HT-29 (cell line): ENCODE results near the gene CCDC124. TPM values are rescaled to one million over a fixed set of nuclear protein-coding genes. Genes with fewer than 3 reads are reported as not detected.

Source experiments
- DNase-seq: peaks from one replicate; pipeline ENCODE4 v3.0.0-alpha.2; 2015; ENCODE audit warnings: low spot score
- total RNA-seq: library from RNA; depleted of rRNA; stranded (reverse); fragments of >200 nt; shearing (Covaris generic); gene quantifications from 2 replicates; pipeline ENCODE4 v1.2.3, GENCODE V29; 2014

The CCDC124 gene
- total RNA-seq, 1 experiment from 2014 or later = 77.2 TPM

GRCh38 chr19:17933414-17934129 lies 757 bp downstream of the CCDC124 start:
- DNase-seq = peak; percentile 21

GRCh38 chr19:17936379-17936778 lies 3.6 kb downstream of the CCDC124 start:
- DNase-seq = no peak

- no peak for DNase-seq
Observed at GRCh38 chr19:17937371-17937900, 4.6 kb downstream of the CCDC124 start.

DNA sequence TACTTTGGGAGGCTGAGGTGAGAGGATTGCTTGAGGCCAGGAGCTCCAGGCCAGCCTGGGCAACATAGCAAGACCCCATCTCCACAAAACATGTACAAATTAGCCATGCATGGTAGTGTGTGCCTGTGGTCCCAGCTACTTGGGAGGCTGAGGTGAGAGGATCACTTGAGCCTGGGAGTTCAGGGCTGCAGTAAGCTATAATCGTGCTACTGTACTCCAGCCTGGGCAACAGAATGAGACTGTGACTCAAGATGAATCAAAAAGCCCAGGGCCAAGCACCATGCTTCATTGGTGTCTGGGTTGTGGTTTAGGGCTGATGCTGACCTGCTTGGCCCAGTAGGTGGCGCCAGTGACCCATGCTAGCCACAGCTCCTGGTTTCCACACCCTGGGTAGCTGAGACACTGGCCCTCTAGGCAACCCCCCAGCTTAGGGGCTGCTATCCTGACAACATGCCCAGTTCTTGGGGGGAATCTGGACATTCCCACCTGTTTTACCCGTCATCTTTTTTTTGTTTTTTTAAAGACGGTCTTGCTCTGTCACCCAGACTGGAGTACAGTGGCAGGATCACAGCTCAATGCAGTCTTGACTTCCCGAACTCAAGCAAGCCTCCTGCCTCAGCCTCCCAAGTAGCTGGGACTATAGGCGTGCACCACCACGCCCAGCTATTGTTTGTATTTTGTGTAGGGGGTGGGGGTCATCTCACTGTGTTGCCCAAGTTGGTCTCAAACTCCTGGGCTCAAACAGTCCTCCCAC lies 5.5 kb downstream of the CCDC124 start:
- DNase-seq = peak; percentile 62

DNA sequence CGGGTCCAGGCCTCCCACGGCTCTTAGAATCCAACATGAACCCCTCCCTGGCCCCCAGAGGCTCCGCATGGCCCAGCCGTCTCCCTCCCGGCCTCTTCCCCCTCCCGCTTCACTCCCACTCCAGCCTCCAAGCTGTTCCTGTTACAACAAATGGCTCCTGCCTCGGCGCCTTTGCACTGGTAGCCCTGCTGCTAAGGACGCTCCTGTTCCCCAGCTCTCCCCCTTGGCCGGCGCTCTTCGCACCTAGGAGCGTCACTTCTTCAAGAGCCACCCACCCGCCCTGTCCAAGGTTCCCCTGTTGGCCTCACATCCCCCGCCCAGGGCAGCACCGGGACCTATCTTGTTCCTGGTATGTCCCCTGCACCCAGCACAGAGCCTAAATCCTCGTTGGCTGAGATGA lies 9.4 kb downstream of the CCDC124 start:
- DNase-seq = no peak

- DNase-seq = no peak
Observed at GRCh38 chr19:17942582-17943273, 9.9 kb downstream of the CCDC124 start.

DNA sequence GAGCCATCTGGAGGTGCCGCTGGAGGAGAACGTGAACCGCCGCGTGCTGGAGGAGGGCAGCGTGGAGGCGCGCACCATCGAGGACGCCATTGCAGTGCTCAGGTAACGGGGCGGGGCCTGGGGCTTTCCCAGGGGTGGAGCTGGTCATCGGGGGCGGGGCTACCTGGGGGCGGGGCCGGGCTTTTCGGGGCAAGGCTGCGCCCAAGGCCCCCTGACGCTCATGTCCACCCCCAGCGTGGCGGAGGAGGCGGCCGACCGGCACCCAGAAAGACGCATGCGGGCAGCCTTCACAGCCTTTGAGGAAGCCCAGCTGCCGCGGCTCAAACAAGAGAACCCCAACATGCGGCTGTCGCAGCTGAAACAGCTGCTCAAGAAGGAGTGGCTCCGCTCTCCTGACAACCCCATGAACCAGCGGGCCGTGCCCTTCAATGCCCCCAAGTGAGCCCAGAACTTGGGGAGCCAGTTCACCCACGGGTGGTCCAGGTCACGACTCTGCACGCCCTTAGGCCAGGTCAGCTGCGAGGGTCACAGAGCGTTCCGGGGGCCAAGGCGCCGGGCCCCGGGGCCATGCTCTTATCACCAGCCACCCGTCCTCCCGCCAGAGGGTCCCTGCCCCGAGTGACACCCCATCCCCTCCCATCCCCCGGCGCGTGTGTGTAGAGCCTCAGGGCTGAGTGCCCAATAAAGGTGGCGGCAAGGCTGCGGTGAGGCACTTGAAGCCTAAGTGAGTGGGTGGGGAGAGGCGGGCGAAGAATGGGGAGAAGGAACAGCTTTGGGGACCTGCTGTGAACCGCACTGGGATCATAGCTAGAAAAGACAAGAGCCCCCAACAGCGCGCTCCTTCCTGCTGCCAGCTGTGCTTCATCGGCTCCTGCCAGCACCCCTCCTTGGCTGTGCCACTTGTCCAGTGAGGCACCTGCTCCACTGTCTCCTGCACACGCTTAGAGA lies 10.7 kb downstream of the CCDC124 start:
- no peak for DNase-seq

GRCh38 chr19:17944301-17944700 lies 11.5 kb downstream of the CCDC124 start:
- DNase-seq = no peak

GRCh38 chr19:17946965-17947784 lies 14.4 kb downstream of the CCDC124 start:
- DNase-seq = peak; percentile 29

- peak; percentile 84 for DNase-seq
Observed at GRCh38 chr19:17947815-17948513, 15.1 kb downstream of the CCDC124 start.

DNA sequence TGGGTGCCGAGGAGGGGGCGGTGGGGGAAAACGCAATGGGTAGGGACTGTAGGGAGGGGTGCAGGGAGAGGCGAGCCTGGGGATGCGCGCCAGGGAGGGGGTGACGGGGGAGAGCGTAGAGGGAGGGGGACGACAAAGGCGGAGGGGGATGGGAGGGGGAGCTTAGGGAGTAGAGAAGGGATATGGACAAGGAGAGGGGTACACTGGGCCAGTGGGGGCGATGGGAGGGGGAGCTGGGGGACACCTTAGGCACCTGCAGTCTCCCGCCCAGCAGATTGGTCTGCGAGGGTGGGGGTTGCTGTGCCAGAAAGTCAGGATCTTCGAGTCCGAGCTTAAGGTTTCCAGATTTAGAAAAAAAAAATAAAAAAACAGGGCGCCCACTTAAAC lies 15.7 kb downstream of the CCDC124 start:
- no peak for DNase-seq

DNA sequence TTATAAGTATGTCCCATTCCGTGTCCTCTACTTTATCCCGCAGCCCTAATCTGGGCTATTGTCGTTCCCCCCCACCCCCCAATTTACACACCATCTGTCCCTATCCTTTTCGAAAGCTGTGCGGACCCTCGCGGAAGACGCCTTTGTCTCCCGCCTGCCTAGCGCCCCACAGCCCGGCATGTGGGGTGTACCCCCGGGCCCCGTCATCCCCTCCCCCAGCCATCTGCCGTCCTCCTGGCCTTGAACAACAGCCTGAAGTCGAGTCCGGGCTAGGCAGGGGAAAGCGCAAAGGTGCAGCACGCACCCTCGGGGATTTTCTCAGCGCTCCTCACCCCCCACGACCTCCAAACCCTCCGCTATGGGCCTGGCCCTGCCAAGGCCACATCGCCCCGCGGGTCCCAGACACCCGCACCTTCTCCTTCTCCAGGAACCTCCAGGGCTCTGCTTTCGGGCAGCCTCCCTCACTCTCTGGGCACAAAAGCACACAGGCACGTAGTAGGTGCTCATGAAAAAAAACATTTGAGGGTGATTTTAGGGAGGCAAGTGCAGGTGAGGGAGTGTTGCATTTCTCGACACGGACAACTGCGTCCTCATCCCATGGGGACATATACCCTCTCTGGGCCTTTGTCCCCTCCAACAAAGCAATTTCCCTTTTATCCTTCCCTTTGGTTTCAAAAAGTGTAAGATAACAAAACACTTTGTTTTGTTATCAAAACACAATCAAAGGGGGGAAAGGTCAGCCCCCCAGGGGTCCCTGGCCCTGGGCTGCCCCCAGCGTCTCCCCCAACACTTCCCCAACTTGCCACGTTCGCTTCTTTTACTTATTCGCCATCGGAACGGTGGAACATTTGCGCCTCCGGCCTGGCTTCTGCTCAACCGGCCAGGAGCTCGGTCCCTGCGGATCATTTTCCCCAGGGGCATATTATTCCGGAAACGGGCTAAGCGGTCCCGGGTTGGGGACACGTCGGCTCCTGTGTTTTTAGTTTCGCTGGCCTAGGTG lies 16.4 kb downstream of the CCDC124 start:
- DNase-seq = no peak

DNA sequence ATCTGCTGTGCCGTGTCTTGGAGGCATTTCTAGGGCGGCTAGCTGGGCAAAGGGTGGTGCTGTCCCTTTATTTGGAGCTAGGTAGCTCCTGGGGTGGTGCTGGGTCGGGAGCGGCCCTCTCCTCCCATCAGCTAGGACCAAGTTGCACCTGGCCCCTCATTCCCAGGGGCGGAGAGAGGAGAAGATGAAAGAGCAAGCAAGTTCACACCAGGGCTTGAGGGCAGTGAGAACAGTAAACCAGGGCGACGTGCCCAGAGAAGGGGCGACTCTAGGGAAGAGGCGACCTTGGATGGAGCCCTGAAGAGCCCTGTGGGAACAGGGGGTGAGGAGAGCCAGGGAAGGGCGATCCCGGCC lies 17.1 kb downstream of the CCDC124 start:
- no peak for DNase-seq

- no peak for DNase-seq
Observed at GRCh38 chr19:17950310-17951156, 17.7 kb downstream of the CCDC124 start.

DNA sequence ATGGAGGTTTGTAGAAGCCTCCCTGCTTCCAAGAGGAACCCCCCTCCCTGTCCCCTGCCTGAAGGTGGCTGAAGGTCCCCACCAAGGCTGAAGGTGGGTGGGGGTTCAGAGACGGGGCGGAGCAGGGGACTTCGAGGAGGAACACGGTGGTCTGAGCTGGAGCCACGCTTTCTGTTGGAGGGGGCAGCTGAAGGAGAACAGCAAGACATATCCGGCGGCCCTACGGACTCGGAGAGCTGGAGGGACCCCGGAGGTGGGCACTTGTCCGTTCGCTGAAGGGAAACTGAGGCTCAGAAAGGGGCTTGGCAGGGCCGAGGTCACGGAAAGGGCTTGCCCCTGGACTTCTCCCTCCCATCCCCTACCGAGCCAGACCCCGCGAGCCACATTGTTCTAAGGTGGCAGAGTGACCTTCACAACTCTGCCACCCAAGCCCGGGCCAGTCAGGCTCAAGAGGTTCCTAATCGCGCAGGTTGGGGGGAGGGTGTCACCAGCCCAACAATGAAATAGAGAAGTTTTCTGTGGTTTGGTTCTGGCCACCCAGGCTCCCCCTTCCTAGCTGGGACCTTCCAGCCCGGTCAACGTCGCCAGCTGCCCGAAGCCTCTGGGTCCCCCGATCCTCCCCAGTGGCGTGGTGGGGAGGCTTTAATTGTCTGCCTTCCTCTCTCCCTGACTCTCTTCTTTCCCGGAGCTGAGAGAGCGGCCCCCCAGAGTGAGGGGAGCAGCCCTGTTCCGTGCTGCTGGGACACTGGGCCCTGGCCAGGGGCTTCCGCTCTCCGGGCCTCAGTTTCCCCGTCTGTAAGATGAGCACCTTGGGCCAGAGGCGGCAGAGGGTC lies 18.6 kb downstream of the CCDC124 start:
- DNase-seq = no peak
